Stimulated activated CD4-positive, alpha-beta T cell treated with anti-CD3 and anti-CD28 coated beads, Interleukin-15, amount 100 ng/mL, for 48 hours (primary cell): ENCODE measurements around the gene MAP3K9.

Source experiments
- DNase-seq, 2 donors: peaks; one replicate each; pipeline ENCODE4 v3.0.0-alpha.2; 2020; ENCODE audit warnings: low read depth in 2 of 2

MAP3K9 gene

GRCh38 chr14:70821584-70822529 is 12.5 kb upstream of the MAP3K9 start:
- DNase-seq: peak; percentile 50 to 57

DNA sequence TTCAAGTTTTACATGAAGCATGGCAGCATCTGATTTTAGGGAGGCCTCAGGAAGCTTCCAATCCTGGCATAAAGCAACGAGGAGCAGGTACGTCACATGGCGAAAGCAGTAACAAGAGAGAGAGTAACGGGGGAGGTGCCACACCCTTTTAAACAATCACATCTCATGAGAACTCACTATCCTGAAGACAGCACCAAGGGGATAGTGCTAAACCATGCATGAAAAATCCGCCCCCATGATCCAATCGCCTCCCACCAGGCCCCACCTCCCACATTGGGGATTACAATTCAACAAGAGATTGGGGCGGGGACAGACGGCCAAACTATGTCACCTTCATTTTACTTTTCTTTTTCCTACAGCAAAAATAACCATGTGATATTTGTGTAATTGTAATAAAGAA is 7.2 kb upstream of the MAP3K9 start:
- no peak for DNase-seq

DNA sequence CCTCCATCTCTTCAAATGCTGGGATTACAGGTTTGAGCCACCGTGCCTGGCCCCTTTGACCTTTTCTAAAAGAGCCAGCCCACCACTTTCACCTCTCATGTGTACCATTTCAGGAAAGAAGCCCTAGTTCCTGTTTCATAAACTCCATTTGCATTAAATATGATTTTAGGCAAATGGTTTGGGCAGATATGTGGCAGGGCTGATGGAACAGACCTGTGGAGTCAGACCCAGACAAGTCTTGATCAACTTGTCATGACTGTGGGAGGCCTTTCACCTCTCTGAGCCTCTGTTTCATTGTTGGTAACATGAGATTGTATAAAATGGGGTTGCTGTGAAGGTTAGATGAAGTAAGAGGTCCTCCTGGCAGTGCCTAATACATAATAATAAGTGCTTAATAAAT is 5.2 kb upstream of the MAP3K9 start:
- DNase-seq: no peak

DNA sequence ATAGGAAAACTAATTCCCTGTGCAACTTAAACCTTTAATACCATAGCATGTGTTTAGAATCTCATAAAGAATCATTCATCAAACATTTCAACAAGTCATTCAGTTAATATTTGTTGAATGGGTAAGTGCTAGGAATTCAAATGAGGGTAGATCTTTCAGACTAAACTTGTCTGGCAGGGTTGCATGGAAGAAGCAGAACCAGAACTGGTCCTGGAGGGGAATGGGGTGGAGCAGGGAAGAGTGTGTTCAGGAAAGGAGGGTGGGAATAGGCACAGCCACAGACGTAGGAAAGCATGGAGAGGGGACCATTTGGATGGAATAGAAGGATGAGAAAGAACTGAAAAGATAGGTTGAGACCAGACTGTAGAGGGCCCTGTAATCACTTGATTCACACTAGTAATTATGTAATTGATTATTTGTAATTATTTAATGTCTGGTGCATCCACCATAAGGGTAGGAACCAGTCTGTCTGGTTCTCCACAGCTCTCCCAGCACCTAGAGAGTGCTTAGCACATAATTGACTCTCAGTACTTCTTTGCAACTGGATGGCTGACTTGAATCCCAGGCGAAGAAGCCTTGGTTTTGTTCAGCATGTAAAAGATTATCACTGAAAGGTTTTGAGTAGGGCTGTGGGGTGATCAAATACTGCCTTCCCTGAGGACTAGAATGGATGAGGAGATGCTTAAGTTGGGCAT is 3.0 kb upstream of the MAP3K9 start:
- no peak for DNase-seq

DNA sequence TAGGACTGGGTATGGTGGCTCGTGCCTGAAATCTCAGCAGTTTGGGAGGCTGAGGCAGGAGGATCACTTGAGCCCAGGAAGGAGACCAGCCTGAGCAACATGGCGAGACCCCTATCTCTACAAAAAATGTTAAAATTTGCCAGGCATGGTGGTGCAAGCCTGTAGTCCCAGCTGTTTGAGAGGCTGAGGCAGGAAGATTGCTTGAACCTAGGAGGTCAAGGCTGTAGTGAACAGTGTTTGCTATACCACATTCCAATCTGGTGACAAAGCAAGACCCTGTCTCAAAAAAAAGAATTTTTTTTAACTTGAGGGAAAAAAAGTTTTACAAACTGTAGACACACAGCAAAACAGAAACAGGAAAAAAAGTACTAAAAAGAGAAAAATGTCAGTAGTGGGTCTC is 2.3 kb upstream of the MAP3K9 start:
- DNase-seq: no peak

DNA sequence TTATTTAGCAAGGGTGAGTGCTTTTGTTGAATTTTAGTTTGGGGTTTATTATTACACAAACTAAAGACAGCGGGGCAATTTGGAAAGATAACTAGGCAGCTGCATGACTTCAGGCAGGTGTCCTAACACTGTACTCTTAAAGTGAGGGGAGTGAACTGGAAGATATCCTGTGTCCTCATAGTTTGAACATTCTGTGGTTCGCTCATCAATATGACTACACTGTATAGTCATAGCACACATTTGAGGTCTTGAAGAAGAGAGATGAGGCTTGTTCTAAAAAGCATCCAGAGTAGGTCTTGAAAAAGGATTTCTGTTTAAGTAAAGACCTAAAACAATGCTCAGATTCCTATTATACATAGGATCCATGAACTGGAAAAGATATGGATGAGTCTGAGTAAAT is 1.7 kb upstream of the MAP3K9 start:
- DNase-seq: no peak

DNA sequence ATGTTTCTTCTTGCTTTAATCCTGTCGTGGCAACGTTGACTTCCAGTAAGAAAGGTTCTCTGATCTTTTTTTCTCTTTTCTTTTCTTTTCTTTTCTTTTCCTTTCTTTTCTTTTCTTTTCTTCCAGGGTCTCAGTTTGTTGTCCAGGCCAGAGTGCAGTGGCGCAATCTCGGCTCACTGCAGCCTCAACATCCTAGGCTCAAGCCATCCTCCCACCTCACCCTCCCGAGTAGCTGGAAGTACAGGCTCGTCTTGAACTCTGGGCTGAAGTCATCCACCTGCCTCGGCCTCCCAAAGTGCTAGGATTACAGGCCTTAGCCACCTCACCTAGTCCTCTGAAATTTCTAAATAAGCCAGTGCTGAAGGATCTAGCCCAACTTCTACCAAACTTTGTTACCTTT is 1.3 kb upstream of the MAP3K9 start:
- no peak for DNase-seq

- DNase-seq: peak in 1 of 2 donors; percentile 24
Observed at GRCh38 chr14:70808416-70809224, 693 bp downstream of the MAP3K9 start.

DNA sequence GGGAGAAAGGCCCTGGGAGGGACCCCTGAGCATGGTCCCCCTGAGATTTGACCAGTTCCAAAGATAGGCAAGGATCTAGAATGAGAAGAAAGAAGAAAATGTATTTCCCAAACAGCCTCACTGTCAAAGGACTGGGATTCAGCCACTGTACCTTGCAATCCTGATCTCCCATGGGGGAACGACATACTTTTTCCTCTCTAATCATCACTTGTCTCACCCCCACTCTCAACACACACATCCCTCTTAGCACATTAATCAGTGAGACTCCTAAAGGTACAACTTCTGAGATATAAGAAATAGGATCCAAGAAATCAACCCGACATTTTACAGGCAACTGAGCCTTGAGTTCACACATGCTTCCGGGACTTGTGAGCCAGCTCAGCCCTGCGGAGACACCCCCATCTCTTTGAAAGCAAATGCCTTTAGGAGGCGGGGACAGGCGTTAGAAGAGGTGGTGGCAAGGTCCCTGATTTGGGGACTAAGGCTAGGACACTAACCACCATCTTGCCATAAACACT is 1.4 kb downstream of the MAP3K9 start:
- DNase-seq: peak; percentile 47 to 48

- DNase-seq: no peak
Observed at GRCh38 chr14:70804556-70805162, 4.7 kb downstream of the MAP3K9 start.

- no peak for DNase-seq
Observed at GRCh38 chr14:70803321-70804310, 5.7 kb downstream of the MAP3K9 start.

GRCh38 chr14:70802379-70802778 is 6.9 kb downstream of the MAP3K9 start:
- no peak for DNase-seq

- DNase-seq: no peak
Observed at GRCh38 chr14:70801836-70802235, 7.5 kb downstream of the MAP3K9 start.

- no peak for DNase-seq
Observed at GRCh38 chr14:70796551-70796950, 12.8 kb downstream of the MAP3K9 start.

DNA sequence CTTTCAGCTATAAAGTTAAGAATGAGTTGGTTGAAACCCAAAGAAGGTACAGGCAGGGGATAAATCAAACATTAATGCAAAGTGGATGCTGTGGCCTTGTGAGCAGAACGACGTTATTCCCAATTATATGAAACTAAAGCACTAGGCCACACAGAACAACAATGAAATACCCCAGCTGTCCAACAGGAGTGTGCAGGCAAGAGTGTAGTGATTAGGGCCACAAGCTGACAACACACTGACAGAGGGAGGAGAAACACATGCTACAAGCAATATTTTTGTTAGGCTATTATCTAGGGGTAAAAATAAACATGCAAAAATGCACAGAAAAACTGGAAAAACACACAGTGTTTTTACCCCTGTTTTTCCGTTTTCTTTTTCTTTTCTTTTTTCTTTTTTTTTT is 15.0 kb downstream of the MAP3K9 start:
- DNase-seq: no peak

DNA sequence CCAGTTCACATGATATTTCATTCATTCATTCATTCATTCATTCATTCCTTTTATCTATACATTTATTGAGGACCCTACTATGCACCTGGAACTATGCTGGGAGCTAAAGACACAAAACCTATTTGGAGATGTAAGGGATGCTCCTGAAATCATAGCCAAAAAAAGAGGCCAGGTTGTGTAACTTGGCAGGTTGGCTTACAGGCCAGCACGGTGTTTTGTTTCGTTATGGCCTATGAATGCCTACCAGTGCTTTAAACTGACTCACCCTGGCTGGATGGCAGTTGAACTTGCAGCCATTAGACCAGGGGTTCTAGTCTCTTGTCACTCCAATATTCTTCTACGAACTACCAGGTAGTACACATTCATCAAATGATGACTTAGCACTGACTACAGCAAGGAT is 15.7 kb downstream of the MAP3K9 start:
- DNase-seq: no peak

DNA sequence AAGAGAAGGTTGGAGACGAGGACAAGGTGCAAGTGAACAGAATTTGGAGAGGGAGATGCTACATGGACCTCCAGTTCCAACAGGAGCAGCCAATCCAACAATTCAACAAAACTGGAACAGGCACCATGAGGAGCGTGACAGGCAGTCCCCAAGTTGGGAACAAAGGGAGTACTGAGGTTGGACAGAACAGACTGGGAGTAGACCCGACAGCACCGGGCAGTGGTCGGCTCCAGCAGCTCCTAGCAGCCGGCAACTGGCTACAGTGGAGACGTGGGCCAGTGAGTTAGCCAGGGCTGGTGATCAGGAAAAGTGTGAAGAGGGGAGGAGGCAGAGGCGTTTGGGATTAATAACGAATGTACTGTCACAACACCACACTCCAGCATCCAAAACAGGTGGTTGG is 16.4 kb downstream of the MAP3K9 start:
- DNase-seq: no peak

DNA sequence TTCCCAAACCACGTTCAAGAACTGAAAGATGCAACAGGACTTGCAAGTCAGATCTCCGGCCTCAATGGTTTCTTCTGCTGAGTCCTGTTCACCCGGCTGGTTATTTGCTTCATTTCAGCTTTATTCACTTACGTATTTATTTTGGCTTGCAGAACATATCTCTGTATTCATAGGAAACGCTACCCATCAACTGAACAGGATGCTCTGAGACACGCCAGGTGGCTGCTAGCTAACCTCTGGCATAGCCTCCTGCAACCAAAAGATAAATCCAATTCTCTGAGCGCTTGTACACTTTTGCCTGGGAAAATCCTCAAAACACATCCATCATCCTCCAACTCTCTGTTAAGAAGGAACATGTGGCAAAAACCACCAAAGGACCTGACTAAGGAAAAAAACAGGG is 17.3 kb downstream of the MAP3K9 start:
- no peak for DNase-seq

GRCh38 chr14:70789961-70790360 is 19.4 kb downstream of the MAP3K9 start:
- no peak for DNase-seq

DNA sequence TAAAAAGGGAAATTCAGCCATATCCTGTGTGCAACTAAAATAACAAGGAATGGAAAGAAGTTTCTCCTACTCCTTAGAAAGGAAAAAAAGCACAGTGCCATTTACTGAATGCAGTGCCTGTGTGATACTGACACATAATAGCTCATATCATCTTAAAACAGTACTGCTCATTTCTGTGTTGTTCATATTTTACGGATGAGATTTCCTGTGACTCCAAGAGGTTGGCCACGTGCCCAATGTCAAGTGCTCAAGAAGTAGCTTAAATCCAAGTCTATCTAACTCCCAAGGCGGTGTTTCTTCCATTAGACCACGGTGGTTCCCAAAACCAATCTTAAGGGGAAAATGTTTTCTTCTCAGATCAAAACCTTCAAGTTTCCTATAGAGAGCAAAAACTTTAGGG is 20.0 kb downstream of the MAP3K9 start:
- no peak for DNase-seq
